Measurements from ENCODE around the gene GABPB1.

Gene GABPB1

DNA sequence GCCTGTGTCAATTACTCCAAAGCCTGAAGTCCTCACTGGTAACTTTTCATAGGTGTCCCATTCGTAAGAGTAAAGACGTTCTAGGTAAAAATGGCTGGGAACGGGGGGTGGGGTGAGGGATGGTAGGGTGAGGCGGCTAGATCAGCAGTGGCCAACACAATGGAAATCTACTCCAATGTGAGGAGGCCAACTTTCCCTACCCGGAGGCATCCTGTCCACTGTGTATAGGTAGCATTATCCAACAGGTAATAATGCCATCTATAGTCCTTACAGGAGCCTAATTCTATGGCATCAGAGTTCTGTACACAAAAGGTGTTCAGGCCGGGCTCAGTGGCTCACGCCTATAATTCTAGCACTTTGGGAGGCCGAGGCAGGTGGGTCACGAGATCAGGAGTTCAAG lies 118.6 kb downstream of the GABPB1 start:
- no peak for DNase-seq

DNA sequence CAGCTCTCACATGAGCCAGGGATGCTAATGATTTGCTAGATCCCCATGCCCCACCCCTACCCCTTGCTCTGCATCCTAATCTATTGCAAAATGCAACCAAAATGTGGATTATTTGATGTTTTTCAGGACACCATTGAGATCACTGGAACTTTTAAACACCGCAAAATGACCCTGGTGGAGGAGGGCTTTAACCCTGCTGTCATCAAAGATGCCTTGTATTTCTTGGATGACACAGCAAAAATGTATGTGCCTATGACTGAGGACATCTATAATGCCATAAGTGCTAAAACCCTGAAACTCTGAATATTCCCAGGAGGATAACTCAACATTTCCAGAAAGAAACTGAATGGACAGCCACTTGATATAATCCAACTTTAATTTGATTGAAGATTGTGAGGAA lies 119.2 kb downstream of the GABPB1 start:
- no peak for DNase-seq

DNA sequence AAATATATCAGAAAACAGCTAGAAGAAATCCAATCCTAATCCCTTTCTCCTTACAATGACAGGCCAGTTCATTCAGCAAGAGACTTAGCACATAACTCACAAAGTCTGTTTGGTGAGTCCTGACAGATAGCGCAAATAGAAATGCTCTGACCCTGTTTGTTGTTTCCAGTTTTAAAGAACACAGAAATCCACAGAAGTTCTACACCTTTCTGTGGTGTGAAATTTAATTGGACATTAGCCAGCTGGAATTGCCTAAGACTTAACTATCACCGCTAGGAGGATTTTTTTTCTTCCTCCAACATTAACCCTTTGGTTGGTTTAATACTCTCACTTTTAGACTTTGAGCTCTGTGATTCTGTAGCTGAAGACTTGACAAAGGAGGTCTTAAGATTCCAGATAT lies 120.2 kb downstream of the GABPB1 start:
- no peak for DNase-seq

DNA sequence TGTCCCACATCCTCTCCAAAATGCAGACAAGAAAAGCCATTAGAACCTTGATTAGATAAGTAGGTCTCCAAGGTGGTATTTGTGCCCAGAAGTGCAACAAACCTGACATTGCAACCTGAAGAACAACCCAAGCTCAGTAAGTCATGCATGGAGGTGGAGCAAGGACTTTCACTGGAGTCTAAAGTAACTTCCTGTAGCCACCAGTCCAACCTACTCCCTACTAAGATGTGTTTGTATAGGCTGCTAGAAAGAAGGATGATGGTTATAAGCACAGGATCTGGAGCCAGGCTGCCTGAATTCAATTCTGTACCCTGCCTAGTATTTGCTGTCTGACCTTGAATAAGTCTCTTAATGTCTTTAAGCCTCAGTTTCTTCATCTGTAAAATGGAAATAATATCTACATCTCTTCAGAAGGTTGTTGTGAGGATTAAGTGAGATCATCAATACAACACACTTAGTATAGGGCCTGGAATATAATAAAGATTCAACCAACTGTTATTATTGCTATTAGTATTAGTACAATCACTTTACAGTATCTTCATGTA lies 121.7 kb downstream of the GABPB1 start:
- DNase-seq: no peak

DNA sequence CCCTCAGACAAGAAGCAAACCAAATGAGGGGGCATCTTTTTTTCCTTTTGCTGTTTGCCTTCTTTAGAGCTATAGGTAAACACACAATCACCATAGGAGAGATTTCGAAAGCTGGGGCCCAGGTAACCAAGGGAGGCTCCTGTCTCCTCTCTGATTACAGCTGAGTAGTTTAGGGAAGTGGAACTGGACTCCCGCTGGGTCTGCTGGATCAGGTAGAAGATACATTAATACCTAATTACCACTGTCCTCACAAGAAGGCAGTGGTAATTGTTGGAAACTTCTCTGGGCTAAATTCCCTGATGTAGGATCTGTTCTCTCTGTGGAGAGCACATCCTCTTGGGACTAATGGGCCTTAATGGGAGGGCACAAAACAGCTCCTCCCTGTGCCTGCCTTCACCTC lies 122.2 kb downstream of the GABPB1 start:
- no peak for DNase-seq

DNA sequence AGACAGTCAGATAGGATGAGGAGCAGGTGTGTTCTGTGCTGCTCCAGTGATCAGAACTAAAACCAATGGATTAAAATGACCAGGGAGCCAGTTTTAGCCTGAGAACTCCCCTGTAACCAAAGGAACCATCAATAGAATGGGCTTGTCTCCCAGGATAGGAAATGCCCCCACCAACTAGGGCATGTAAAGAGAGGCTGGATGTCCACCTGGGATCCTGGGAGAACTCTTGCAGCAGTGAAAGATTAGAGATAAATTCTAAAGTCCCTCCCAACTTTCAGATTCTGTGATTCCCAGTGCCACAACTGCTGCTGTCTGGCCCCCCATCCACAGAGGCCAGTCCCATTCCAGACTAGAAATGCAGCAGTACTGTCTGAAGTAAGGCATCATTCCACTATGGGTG lies 123.2 kb downstream of the GABPB1 start:
- DNase-seq: no peak

DNA sequence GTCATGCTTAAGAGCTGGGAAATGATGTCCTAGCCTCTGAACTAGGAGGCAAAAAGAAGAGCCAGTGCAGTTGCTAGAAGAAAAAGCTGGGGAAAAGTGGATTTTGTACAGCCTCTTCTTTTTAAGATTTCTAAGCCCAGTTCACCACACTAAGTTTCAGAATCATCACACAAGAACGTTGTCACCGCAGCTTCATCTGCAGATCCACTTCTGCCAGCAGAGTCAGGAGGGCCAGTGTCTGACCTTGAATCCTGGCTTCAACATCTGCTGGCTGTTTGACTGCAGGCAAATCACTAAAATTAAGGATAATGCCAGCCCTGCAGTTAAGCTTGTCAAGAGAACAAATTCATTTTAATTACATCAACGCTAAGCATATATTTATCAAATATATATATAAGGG lies 125.7 kb downstream of the GABPB1 start:
- no peak for DNase-seq

DNA sequence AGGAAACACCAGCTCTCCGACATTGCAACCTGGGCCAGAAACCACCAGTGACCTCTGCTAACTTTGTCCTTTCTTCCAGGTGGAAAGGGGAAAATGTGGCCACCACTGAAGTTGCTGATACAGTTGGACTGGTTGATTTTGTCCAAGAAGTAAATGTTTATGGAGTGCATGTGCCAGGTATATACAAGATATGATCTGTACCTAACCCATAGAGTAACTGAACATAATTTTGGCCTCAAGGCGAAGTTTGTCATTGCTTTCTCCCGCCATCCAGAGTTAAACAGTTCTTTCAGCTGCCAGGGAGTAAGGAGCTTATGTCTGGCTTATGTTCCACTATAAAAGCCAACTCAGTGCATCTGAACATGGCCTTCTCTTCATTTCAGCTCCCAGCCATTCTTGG lies 126.1 kb downstream of the GABPB1 start:
- no peak for DNase-seq

DNA sequence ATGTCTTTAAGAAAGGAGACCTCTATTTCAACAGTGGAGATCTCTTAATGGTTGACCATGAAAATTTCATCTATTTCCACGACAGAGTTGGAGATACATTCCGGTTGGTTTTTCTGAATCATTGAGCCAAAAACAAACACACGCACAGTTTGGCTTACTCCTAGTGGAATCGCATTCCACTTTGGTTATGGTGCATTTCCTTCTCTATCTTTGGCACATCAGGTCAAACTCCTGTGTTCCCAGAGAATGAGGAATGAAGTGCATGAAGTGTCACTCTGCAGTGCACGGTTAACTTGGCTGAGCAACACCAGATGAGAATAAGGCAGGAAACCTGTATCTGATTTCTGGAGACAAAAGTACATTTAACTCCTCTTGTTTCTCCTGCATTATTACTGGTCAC lies 127.9 kb downstream of the GABPB1 start:
- no peak for DNase-seq

DNA sequence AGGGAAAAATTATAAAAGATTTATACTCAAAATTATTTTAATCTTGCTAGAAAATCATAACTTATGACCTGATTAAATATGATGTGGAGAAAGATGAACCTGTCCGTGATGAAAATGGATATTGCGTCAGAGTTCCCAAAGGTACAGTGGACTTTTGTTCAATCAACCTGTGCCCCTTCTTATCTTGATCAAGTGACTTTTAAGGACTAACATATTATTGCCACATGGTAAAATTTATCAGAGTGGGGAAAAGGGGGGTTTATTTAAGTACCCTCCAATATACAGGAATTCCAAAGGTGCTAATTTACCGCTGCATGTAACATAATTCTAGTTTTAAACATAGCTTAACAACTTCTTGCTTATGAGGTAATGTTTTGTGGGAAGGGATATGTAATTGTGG lies 129.1 kb downstream of the GABPB1 start:
- DNase-seq: no peak

Data from NCI-H526 treated with DMSO at 0.1 percent for 48 hours (cell line).